GM12864 (cell line): ENCODE data around the gene SMARCA4.
A peak's percentile ranks its signal among the peaks of the same experiment; 100 is the strongest.

Experiments used
- DNase-seq: peaks from one replicate; pipeline ENCODE4 v3.0.0-alpha.2; 2011; ENCODE audit warnings: low read depth
- H3K4me3 ChIP-seq: 2 replicates; pipeline ENCODE4 v1.5.1; 2011; ENCODE audit warnings: mild to moderate bottlenecking, low read depth, low read length, control low read depth
- TF ChIP-seq, protein P1 (sequence below): IDR thresholded peaks from 2 replicates; pipeline ENCODE4 v1.5.1; 2011; ENCODE audit warnings: low read depth, mild to moderate bottlenecking, moderate library complexity, low read length, control low read depth, inconsistent platforms; ENCODE audit errors: missing control alignments

SMARCA4 gene

DNA sequence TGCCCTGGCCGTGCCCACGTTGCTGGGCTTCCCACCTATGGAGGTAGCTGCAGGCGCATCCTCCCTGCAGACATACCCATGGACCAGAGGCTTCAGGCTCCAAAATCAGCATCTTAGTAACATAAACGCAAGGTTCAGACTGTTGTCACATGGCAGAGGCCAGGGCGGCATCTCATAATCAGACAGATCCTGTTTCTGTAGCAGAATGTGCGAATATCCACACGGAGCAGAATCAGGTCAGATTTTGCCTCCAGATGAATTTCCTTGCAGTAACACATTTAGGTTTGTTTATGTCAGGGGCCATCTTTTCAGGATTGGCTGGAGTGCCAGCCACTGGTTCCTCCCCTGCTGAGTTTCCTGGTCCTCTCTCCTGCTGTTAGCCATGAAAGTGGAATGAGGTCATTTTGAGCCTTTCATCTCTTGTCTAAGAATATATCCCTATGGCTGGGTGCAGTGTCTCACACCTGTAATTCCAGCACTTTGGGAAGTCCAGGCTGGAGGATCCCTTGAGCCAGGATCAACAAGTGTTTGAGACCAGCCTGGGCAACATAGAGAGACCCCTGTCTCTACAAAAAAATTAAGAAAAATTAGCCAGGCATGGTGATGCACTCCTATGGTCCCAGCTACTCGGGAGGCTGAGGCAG lies 20.5 kb downstream of the SMARCA4 start:
- H3K4me3 ChIP-seq: no peak overlapping the region
- DNase-seq: no peak
- TF ChIP-seq, protein P1, sequence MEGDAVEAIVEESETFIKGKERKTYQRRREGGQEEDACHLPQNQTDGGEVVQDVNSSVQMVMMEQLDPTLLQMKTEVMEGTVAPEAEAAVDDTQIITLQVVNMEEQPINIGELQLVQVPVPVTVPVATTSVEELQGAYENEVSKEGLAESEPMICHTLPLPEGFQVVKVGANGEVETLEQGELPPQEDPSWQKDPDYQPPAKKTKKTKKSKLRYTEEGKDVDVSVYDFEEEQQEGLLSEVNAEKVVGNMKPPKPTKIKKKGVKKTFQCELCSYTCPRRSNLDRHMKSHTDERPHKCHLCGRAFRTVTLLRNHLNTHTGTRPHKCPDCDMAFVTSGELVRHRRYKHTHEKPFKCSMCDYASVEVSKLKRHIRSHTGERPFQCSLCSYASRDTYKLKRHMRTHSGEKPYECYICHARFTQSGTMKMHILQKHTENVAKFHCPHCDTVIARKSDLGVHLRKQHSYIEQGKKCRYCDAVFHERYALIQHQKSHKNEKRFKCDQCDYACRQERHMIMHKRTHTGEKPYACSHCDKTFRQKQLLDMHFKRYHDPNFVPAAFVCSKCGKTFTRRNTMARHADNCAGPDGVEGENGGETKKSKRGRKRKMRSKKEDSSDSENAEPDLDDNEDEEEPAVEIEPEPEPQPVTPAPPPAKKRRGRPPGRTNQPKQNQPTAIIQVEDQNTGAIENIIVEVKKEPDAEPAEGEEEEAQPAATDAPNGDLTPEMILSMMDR: no peak

DNA sequence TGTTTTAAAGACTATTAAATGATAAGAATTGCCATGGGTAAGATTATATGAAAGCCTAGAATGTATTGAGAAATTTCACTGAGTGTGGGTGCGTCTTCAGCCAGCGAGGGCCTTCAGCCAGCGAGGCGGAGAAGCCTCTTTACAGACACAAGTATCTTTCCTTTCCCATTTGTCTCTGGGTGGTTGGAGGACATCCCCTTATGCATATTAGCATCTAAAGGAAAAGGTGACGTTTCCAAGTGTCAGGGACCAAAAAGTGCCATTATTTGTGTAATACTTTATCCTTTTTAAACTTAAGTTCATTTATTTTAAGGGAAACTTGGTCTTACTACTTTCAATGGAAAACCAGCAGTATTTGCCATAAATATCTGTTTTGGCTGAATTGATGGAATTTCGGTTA lies 22.2 kb downstream of the SMARCA4 start:
- no peak for DNase-seq
- H3K4me3 ChIP-seq: no peak overlapping the region
- TF ChIP-seq, protein P1: no peak

DNA sequence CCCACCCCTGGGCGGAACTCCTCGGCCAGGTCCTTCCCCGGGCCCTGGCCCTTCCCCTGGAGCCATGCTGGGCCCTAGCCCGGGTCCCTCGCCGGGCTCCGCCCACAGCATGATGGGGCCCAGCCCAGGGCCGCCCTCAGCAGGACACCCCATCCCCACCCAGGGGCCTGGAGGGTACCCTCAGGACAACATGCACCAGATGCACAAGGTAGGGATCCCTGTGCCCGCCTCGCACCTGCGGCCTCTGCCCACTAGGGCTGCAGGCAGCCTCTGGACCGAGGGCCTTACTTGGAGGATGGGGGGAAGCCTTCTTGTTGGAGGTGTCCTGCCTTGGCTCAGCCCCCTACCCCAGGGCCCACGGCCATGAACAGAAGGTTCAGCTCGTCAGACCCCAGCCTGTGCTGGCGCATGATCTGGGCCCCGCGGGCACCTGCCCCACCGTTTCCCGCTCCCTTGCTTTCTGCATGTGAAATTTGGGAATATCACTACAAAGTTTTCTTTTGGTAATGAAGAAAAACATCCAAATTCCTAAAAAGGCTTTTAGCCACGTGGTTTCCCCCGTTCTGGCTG lies 23.4 kb downstream of the SMARCA4 start:
- no peak for DNase-seq
- no peak overlapping the region for H3K4me3 ChIP-seq
- TF ChIP-seq, protein P1: peak; percentile 17

DNA sequence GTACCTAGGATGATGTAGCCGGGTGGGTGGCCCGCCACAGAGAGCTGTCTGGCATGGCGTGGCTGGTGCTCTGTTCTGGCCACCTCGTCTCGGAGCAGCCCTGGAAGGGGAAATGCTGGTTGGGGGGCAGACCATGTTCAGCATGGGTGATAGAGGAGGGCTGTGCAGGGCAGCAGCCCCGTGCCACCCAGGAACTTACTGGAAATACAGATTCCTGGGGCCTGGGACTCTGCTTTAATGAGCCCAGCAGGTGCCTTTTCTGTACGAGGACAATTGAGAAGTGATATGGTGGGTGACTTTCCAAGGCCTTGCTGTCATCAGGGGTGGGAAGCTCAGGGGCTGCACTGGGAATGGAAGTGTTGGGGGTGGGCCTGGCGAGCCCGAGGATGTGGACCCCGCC lies 24.7 kb downstream of the SMARCA4 start:
- TF ChIP-seq, protein P1: no peak
- no peak overlapping the region for H3K4me3 ChIP-seq
- no peak for DNase-seq

DNA sequence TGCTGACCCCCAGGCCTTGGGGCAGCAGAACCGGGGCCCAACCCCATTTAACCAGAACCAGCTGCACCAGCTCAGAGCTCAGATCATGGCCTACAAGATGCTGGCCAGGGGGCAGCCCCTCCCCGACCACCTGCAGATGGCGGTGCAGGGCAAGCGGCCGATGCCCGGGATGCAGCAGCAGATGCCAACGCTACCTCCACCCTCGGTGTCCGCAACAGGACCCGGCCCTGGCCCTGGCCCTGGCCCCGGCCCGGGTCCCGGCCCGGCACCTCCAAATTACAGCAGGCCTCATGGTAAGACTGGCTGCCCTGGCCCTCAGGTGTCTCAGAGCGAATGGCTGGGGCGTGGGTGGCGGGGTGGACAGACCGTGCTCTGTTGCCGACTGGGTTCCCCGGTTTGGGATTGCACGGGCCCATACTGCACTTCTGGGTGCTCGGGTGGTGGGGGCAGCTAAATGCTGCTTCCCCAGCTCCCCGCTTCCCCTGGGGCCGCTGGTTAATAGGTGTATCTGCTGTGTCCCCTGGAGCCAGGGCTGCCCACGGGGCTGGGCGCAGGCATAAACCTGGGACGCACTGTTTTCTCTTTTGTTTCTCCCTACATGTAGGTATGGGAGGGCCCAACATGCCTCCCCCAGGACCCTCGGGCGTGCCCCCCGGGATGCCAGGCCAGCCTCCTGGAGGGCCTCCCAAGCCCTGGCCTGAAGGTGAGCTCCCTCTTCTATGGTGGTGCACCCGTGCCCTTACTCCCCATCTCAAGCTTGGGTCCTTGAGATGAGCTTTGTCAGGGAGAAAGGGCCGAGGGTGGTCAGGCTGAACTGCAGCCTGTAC lies 25.7 kb downstream of the SMARCA4 start:
- no peak for DNase-seq
- H3K4me3 ChIP-seq: no peak overlapping the region
- TF ChIP-seq, protein P1: no peak

DNA sequence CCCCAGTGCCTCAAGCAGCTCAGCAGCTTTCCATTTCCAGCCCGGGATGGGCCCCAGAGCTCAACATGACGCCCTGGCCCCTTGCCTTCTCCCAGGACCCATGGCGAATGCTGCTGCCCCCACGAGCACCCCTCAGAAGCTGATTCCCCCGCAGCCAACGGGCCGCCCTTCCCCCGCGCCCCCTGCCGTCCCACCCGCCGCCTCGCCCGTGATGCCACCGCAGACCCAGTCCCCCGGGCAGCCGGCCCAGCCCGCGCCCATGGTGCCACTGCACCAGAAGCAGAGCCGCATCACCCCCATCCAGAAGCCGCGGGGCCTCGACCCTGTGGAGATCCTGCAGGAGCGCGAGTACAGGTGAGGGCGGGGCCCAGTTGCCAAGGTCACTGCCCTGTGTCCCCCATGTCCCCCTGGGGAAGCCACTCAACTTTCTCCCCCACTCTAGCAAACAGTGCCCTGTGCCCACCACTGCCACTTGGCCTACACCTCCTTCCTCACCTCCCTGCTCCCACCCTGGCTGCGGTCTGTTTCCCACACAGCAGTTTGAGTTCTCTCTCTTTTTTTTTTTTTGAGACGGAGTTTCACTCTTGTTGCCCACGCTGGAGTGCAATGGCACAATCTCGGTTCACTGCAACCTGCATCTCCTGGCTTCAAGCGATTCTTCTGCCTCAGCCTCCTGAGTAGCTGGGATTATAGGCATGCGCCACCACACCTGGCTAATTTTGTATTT lies 26.9 kb downstream of the SMARCA4 start:
- H3K4me3 ChIP-seq: no peak overlapping the region
- DNase-seq: no peak
- TF ChIP-seq, protein P1: no peak
